HepG2 (cell line): ENCODE data around the gene GABARAPL2. TPM values are rescaled to one million over a fixed set of nuclear protein-coding genes. Genes with fewer than 3 reads are reported as not detected.

Experiments used
- ATAD3A ChIP-seq: sonication (generic); formaldehyde crosslinking; IDR thresholded peaks from 2 replicates; pipeline ENCODE4 v1.4.0; 2020; ENCODE audit warnings: missing genetic modification reagents
- CCDC6 ChIP-seq: sonication (generic); formaldehyde crosslinking; IDR thresholded peaks from 2 replicates; pipeline ENCODE4 v1.8.1; 2022; ENCODE audit warnings: mild to moderate bottlenecking, missing genetic modification reagents, moderate library complexity
- CENPBD1 ChIP-seq: sonication (generic); formaldehyde crosslinking; IDR thresholded peaks from 2 replicates; pipeline ENCODE4 v1.8.0; 2022; ENCODE audit warnings: missing genetic modification reagents, low read depth, mild to moderate bottlenecking, borderline replicate concordance
- CENPT ChIP-seq: sonication (generic); formaldehyde crosslinking; IDR thresholded peaks from 2 replicates; pipeline ENCODE4 v1.8.0; 2022; ENCODE audit warnings: low read depth, mild to moderate bottlenecking, moderate library complexity, missing genetic modification reagents
- MXD4 ChIP-seq: IDR thresholded peaks from 2 replicates; pipeline ENCODE4 v1.6.1; 2016; ENCODE audit warnings: mild to moderate bottlenecking, missing biosample characterization, missing genetic modification reagents
- NR2F2 ChIP-seq: IDR thresholded peaks from 2 replicates; pipeline ENCODE4 v1.6.1; 2012; ENCODE audit warnings: low read depth, inconsistent platforms, borderline replicate concordance
- RORA ChIP-seq: sonication (generic); formaldehyde crosslinking; IDR thresholded peaks from 2 replicates; pipeline ENCODE4 v1.5.0; 2020; ENCODE audit warnings: mild to moderate bottlenecking, missing genetic modification reagents, moderate library complexity
- SETDB1 ChIP-seq: sonication (generic); formaldehyde crosslinking; IDR thresholded peaks from 2 replicates; pipeline ENCODE4 v1.5.1; 2020; ENCODE audit warnings: missing genetic modification reagents, mild to moderate bottlenecking, borderline replicate concordance
- SOX5 ChIP-seq: IDR thresholded peaks from 2 replicates; pipeline ENCODE4 v1.6.1; 2016; ENCODE audit warnings: borderline replicate concordance
- SOX6 ChIP-seq, 2 experiments: fragments of 450-650 bp in 1 of 2; sonication (generic) in 1 of 2; formaldehyde crosslinking in 1 of 2; IDR thresholded peaks; 2 replicates each; pipeline versions ENCODE4 v1.4.0 to v1.6.1; 2017 to 2020; ENCODE audit warnings: antibody characterized with exemption in 1 of 2, mild to moderate bottlenecking in 1 of 2, missing genetic modification reagents in 1 of 2
- SRSF1 ChIP-seq: fragments of 200-400 bp; formaldehyde crosslinking; optimal IDR thresholded peaks from 2 replicates; pipeline ENCODE3; 2017; ENCODE audit warnings: mild to moderate bottlenecking, low read depth, low read length, moderate library complexity
- TAF15 ChIP-seq: fragments of 200-400 bp; formaldehyde crosslinking; IDR thresholded peaks from one replicate; pipeline ENCODE4 v1.6.1; 2018; ENCODE audit warnings: mild to moderate bottlenecking, low read depth, low read length; ENCODE audit not compliant: poor library complexity, severe bottlenecking
- ZBTB7A ChIP-seq: sonication (generic); formaldehyde crosslinking; IDR thresholded peaks from 2 replicates; pipeline ENCODE4 v1.8.0; 2022; ENCODE audit warnings: mild to moderate bottlenecking, missing genetic modification reagents
- ZFX ChIP-seq: sonication (generic); formaldehyde crosslinking; IDR thresholded peaks from 2 replicates; pipeline ENCODE4 v1.4.0; 2020; ENCODE audit warnings: mild to moderate bottlenecking, low read depth, missing genetic modification reagents, moderate library complexity
- ZNF275 ChIP-seq: sonication (generic); formaldehyde crosslinking; IDR thresholded peaks from 2 replicates; pipeline ENCODE4 v1.8.0; 2022; ENCODE audit warnings: missing genetic modification reagents, mild to moderate bottlenecking, inconsistent platforms, borderline replicate concordance
- ZNF30 ChIP-seq: sonication (generic); formaldehyde crosslinking; IDR thresholded peaks from 2 replicates; pipeline ENCODE4 v1.5.0; 2020; ENCODE audit warnings: mild to moderate bottlenecking, missing genetic modification reagents
- ZNF317 ChIP-seq: sonication (generic); formaldehyde crosslinking; IDR thresholded peaks from 2 replicates; pipeline ENCODE4 v1.5.0; 2020; ENCODE audit warnings: mild to moderate bottlenecking, missing genetic modification reagents
- ZNF354B ChIP-seq: sonication (generic); formaldehyde crosslinking; IDR thresholded peaks from 2 replicates; pipeline ENCODE4 v1.8.0; 2022; ENCODE audit warnings: mild to moderate bottlenecking, missing genetic modification reagents
- ZNF564 ChIP-seq: sonication (generic); formaldehyde crosslinking; IDR thresholded peaks from 2 replicates; pipeline ENCODE4 v1.8.1; 2023; ENCODE audit warnings: mild to moderate bottlenecking, missing genetic modification reagents
- ZNF7 ChIP-seq: IDR thresholded peaks from 2 replicates; pipeline ENCODE4 v1.6.1; 2016; ENCODE audit warnings: missing biosample characterization, missing genetic modification reagents
- polyA plus RNA-seq, 8 experiments: library from polyadenylated mRNA; depleted of rRNA in 3 of 8; stranded (reverse) in 7 of 8; unstranded in 1 of 8; fragments of >200 nt; fragmentation: Illumina TruSeq in 4 of 8; extraction: Trizol in 4 of 8; gene quantifications; 2 replicates each; pipeline versions ENCODE4 v1.2.1 to v1.2.3, GENCODE V29; 2011 to 2016; ENCODE audit warnings: low read depth in 4 of 8, missing spikeins in 1 of 8, mixed read lengths in 1 of 8; ENCODE audit not compliant: insufficient read depth in 1 of 8
- total RNA-seq, 5 experiments: library from RNA; depleted of rRNA; stranded (reverse); fragments of >200 nt; fragmentation: Illumina TruSeq; extraction: Trizol; gene quantifications; 2 replicates each; pipeline ENCODE4 v1.2.3, GENCODE V29; 2016; ENCODE audit warnings: low read depth in 1 of 5
- TF ChIP-seq, protein P1 (sequence below): sonication (generic); formaldehyde crosslinking; IDR thresholded peaks from 2 replicates; pipeline ENCODE4 v1.5.0; 2020; ENCODE audit warnings: mild to moderate bottlenecking, missing genetic modification reagents, moderate library complexity
- TF ChIP-seq, protein P2 (sequence below): sonication (generic); formaldehyde crosslinking; IDR thresholded peaks from 2 replicates; pipeline ENCODE4 v1.8.0; 2022; ENCODE audit warnings: missing genetic modification reagents, mild to moderate bottlenecking, borderline replicate concordance
- TF ChIP-seq, protein P3 (sequence below): sonication (generic); formaldehyde crosslinking; IDR thresholded peaks from 2 replicates; pipeline ENCODE4 v1.5.1; 2020; ENCODE audit warnings: missing genetic modification reagents, mild to moderate bottlenecking, borderline replicate concordance
- TF ChIP-seq, protein P4 (sequence below): sonication (generic); formaldehyde crosslinking; IDR thresholded peaks from 2 replicates; pipeline ENCODE4 v1.8.1; 2023; ENCODE audit warnings: missing genetic modification reagents, mild to moderate bottlenecking, borderline replicate concordance

GABARAPL2 gene
- total and polyA plus RNA-seq, 2 of the 13 experiments (the other 11 are each of a cell fraction or from before 2014, with no cell fraction given): 76.4 to 83.0 TPM

DNA sequence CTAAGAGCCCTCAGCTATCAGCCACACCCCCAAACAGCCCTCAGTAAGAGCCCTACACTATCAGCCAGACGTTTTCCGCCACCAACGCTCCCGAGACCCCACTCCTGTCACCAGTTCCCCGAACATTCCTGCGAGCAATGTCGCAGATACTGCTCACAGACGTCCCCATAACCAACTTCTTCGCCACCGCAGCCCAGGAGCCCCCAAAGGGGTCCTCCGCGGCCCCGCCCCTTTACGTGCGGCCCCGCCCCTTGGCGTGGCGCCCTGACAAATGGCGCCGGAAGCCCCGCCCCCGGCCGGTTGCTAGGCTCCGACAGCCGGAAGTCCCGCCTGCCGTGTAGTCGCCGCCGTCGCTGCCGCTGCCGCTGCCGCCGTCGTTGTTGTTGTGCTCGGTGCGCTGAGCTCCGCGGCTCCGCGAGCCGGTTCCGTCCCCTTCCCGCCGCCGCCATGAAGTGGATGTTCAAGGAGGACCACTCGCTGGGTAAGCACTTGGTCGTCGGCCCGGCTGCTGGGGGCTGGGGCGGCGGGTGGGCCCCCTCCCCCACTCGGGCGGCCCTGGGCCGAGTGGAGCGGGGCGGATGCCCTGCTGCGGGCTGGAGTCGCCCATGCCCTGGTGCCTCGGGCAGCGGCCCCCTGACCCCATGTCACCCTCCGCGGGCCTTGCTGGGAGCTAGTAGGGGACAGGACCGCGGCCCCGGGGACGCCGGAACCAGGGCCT, at the start of gene GABARAPL2 (continued):
- TF ChIP-seq ZFX (CRISPR knock-in tag) (peak; percentile 94), SOX5 (CRISPR knock-in tag) (no peak), MXD4 (CRISPR knock-in tag) (peak; percentile 72; the same call in 1 of the 2 replicates), SRSF1 (peak; percentile 71), ZNF317 (CRISPR knock-in tag) (no peak), ATAD3A (CRISPR knock-in tag) (no peak), CENPBD1 (no peak), RORA (CRISPR knock-in tag) (no peak), ZNF564 (CRISPR knock-in tag) (peak; percentile 78; the same call in 1 of the 2 replicates), ZNF30 (no peak), ZBTB7A (CRISPR knock-in tag) (0 out of 2 replicates have a peak, but pooled peaks have one; percentile 8), CENPT (no peak), SETDB1 (CRISPR knock-in tag) (no peak), CCDC6 (CRISPR knock-in tag) (no peak), SOX6 (IDR thresholded peaks at IDR 0.05) (no peak), SOX6 (CRISPR knock-in tag; IDR thresholded peaks at IDR 0.05) (no peak), TAF15 (no peak), ZNF275 (CRISPR knock-in tag) (peak; percentile 71), NR2F2 (no peak), ZNF354B (CRISPR knock-in tag) (no peak), ZNF7 (CRISPR knock-in tag) (no peak)
- TF ChIP-seq, protein P1, sequence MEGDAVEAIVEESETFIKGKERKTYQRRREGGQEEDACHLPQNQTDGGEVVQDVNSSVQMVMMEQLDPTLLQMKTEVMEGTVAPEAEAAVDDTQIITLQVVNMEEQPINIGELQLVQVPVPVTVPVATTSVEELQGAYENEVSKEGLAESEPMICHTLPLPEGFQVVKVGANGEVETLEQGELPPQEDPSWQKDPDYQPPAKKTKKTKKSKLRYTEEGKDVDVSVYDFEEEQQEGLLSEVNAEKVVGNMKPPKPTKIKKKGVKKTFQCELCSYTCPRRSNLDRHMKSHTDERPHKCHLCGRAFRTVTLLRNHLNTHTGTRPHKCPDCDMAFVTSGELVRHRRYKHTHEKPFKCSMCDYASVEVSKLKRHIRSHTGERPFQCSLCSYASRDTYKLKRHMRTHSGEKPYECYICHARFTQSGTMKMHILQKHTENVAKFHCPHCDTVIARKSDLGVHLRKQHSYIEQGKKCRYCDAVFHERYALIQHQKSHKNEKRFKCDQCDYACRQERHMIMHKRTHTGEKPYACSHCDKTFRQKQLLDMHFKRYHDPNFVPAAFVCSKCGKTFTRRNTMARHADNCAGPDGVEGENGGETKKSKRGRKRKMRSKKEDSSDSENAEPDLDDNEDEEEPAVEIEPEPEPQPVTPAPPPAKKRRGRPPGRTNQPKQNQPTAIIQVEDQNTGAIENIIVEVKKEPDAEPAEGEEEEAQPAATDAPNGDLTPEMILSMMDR (CRISPR knock-in tag): no peak; the same call in 1 of the 2 replicates
- TF ChIP-seq, protein P2, sequence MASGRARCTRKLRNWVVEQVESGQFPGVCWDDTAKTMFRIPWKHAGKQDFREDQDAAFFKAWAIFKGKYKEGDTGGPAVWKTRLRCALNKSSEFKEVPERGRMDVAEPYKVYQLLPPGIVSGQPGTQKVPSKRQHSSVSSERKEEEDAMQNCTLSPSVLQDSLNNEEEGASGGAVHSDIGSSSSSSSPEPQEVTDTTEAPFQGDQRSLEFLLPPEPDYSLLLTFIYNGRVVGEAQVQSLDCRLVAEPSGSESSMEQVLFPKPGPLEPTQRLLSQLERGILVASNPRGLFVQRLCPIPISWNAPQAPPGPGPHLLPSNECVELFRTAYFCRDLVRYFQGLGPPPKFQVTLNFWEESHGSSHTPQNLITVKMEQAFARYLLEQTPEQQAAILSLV (CRISPR knock-in tag): 0 out of 2 replicates have a peak, but pooled peaks have one; percentile 32
- TF ChIP-seq, protein P3, sequence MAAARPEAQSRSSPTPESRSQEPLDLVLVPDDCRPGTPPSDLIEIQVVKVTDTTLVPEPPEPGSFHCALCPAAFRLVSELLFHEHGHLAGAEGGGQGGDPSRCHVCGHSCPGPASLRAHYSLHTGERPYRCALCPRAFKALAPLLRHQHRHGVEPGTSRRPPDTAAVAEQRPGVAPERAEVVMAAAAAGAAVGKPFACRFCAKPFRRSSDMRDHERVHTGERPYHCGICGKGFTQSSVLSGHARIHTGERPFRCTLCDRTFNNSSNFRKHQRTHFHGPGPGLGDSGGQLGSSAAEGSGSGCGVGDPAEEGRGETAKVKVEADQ: peak; percentile 70
- TF ChIP-seq, protein P4, sequence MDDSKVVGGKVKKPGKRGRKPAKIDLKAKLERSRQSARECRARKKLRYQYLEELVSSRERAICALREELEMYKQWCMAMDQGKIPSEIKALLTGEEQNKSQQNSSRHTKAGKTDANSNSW (CRISPR knock-in tag): peak; percentile 51; the same call in 1 of the 2 replicates
